Hippocampal formation (tissue), 2 donors: ENCODE results near the gene RALGPS2.
"Not testable (repeated sequence)": the region's sequence is repeated elsewhere in the genome, so short reads cannot be mapped to it uniquely, and the experiment has no call there.

ENCODE experiments used
- DNase-seq, 2 donors: peaks; one replicate each; lab custom pipeline; 2025; lab: John Stamatoyannopoulos, UW

Gene RALGPS2

DNA sequence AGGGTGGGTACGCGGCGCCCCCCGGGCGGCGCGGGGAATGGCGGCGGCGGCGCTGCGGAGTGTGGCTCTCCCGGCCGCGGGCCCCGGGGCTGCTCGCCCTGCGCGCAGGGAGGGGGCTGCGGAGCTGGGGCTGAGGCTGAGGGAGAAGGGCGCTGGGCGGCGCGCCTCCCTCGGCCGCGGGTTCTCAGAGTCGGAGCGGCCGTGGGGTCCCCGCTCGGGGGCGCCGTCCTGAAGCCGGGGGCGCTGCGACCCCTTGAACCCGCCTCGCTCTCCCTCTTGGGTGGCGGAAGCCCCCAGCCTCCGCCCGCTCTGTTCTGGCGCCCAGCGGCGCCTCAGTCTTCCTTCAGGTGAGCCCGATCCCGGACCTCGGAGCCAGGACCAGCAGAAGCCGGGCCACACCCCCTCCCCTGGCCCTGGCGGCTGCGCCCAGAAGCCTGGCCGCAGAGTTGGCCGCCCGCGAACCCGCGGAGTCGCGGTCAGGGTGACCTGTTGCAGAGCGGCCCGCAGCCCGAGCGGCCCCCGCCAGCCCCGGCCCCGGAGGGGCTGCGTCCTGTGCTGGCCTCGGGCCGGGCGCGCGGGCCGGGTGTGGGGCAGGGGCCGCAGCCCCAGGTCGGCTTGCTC is 532 bp downstream of the RALGPS2 start:
- DNase-seq, result no peak

- peak; percentile 21 to 62 for DNase-seq
Observed at GRCh38 chr1:178726087-178726517, 1.1 kb downstream of the RALGPS2 start.

GRCh38 chr1:178726545-178726944 is 1.5 kb downstream of the RALGPS2 start:
- DNase-seq, result no peak

- DNase-seq, result no peak
Observed at GRCh38 chr1:178727014-178727895, 2.2 kb downstream of the RALGPS2 start.

DNA sequence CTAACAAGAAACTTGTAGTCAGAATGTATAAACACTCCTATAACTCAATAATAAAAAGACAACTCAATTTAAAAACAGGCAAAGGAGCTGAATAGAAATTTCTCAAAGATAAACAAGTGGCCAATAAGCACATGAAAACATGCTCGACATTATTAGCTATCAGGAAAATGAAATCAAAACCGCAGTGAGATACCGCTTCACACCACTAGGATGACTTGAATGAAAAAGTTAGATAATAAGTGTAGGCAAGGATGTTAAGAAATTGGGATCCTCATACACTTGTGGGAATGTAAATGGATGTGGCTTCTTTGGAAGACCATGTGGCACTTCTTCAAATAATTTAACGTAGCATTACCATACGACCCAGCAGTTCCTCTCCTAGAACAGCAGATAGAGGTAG is 8.9 kb downstream of the RALGPS2 start:
- DNase-seq, result no peak

GRCh38 chr1:178738780-178739179 is 13.7 kb downstream of the RALGPS2 start:
- DNase-seq, result no peak

DNA sequence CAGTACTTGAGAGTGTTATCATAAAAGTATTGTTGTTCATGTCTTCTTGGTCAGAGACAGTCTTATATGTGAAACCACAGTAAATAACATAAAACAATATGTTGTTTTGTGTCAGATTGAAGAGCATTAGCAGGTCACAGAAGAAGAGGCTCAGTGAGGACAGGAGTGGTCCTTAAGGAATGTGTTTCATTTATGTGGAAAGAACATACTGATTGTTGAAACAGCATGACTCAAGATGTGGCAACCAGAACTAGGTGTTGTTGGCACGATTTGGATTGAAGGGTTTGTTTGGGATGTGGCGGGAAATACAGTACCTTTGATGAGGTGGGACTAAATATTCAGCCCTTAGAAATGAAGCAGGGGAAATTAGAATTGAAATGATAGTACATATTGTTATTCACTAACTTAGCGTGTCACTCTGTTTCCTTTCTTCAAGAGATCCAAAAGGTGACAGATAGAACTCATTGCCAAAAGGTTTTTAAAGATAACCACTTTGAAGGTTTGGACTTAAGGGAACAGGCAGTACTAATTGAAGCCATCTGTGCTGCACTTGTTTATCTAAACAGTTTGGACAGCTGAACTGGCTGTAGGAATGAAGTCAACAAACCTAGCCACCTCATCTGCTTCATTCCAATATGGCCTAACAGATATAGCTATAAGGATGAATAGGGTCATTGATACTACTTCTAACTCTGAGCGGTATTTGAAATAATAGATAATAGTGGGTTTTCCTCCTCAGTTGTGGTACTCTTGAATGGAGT is 14.4 kb downstream of the RALGPS2 start:
- DNase-seq, result no peak

DNA sequence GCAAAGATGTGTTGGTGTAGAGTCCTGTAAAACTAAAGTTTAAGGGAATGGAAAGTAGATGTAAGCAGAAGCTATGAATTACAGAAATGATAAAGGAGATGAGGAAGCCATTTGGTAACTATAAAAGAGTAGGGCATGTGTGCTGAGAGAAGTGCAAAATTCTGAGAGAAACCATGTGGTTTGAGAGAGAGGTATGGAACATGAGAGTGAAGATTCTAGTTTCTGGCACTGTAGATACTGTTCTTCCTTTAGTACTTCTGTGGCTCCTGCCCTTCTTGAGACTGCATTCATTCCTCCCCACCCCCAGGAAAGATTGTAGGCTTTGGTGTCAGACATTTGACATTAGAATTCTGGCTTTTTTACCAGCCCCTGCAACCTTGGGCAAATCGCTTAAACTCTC is 15.4 kb downstream of the RALGPS2 start:
- no peak for DNase-seq

GRCh38 chr1:178740924-178741323 is 15.9 kb downstream of the RALGPS2 start:
- DNase-seq, result no peak

GRCh38 chr1:178743801-178744200 is 18.8 kb downstream of the RALGPS2 start:
- no peak for DNase-seq

- DNase-seq, result no peak
Observed at GRCh38 chr1:178745260-178745659, 20.2 kb downstream of the RALGPS2 start.

GRCh38 chr1:178746345-178746744 is 21.3 kb downstream of the RALGPS2 start:
- no peak for DNase-seq

DNA sequence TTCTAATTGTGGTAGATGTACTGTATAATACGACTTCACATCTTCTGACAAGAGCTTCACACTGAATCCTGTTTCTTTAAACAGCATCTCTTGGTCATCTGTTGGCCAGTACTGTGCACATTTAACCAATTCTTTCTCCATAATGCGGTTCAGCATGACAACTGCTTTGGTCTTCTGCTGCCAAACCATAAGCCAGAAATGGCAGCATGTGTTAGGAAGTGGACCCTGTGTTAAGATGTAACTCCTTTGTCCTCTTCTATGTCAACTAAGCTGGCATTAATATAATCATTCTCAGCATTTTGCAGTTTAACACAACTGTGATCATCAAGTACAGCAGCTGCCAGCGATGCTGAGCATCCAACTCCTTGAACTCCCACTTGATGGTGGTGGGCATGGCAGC is 22.3 kb downstream of the RALGPS2 start:
- not testable (repeated sequence) for DNase-seq

- DNase-seq, result no peak
Observed at GRCh38 chr1:178749581-178750166, 24.6 kb downstream of the RALGPS2 start.

DNA sequence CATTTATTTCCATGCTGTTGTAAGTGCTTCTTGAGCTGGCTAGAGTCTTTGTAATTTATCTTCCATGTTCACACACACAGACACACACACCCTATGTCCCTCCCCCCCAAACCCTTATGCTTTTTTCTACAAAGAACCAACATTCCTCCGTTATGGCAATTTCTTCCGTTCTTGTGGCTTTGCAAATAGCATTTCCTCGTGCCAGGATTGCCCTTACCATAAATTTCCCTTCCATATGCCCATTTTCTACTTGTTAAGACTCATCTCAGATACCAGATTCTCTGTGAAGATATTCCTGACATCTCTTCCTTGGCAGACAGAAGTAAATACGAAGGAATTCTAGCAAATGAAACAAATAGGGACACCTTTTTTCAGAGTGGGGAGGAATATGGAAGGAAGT is 26.0 kb downstream of the RALGPS2 start:
- DNase-seq, result no peak

- no peak for DNase-seq
Observed at GRCh38 chr1:178752891-178753290, 27.8 kb downstream of the RALGPS2 start.

- not testable (repeated sequence) for DNase-seq
Observed at GRCh38 chr1:178754655-178755256, 29.7 kb downstream of the RALGPS2 start.

DNA sequence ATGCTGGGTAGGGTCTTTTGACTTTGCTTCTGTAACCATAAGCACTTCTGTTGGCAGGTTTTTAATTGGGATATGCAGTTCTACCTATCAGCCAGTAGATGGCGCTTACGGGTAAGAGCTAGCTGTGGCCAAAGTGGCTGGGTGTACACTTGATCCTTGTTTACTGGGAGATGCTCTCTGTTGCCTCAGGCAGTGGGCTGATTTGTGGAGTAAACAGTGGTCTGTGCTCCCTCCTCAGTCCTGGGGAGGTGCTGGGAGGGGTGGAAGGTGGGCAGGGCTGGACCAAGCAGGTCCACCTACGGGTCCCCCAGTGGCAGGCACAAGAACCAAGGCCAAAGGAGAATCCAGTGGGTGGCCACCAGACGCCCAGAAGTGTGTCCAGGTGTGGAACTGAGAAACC is 43.4 kb downstream of the RALGPS2 start:
- peak in 1 of 2 donors; percentile 16 for DNase-seq

DNA sequence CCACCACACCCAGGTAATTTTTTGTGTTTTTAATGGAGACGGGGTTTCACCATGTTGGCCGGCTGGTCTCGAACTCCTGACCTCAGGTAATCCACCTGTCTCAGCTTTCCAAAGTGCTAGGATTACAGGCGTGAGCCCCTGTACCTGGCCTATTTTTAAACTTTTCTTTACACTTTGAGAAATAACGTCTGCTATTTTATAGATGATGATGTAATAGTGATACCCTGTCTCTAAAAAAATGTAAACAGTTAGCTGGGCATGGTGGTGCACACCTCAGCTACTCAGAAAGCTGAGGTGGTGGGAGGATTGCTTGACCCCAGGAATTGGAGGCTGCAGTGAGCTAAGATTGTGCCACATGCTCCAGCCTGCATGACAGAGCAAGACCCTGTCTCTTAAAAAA is 47.9 kb downstream of the RALGPS2 start:
- no peak for DNase-seq

- peak in 1 of 2 donors; percentile 27 for DNase-seq
Observed at GRCh38 chr1:178774263-178774662, 49.2 kb downstream of the RALGPS2 start.

DNA sequence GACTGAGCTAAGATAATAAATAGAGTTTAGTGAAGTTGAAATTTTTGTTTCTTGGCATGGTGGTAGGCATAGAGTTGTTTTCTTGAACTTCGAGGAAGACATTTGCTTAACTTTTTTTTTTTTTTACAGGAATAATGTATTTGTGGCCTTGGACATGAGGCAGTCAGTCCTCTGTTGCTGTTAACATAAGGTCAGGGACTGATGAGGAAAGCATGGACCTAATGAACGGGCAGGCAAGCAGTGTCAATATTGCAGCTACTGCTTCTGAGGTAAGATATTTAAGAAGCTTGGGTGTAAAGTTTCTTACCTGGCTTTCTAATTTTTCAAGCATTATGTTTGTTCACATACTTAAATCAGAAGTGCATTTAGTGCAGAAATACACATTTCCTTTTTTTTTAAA is 51.5 kb downstream of the RALGPS2 start:
- DNase-seq, result no peak
